CD4-positive, alpha-beta T cell treated with Interleukin-10 for 1 hour (primary cell): ENCODE measurements around the gene GALNT16.

Experiments used
- DNase-seq: peaks from one replicate; pipeline ENCODE4 v3.0.0-alpha.2; 2020

The GALNT16 gene

GRCh38 chr14:69318901-69319475 lies 59.0 kb downstream of the GALNT16 start:
- no peak for DNase-seq

GRCh38 chr14:69319911-69320310 lies 60.0 kb downstream of the GALNT16 start:
- no peak for DNase-seq

GRCh38 chr14:69320581-69321365 lies 60.8 kb downstream of the GALNT16 start:
- DNase-seq, result no peak

- DNase-seq, result no peak
These were observed 61.8 kb downstream of the GALNT16 start for GRCh38 chr14:69321601-69322330.

DNA sequence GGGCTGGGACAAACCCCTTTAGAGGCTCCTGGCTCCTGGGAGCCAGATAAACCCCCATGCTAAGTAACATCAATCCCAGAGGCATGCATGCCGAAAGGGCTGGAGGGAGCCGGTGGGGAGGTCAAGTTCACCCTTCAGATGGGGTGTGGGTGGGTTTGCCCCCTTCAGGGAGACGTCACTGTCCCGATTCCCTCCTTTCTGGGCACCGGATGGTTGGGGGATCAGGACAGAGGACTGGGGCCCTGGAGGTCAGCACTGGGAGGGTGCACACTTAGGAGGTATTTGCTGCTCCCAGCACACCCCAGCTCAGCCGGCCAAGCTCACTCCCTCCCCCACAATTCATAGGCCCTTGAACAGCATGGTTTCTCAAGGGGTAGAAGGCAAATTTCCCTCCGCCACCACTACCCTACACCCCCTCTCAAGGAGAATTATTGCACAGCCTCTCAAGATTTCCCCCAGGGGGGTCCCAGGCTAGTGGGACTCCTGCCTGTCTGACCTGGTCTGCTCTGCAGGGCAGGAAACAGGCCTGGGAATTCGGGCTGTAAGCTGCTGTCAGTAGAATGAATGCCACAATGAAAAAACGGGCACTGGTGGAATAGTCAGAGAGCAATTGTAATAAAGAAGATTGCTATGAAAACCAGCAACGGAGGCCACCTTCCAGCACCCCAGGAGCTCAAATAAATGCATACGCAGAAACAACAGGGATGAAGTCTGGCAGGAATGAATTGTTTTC lies 63.5 kb downstream of the GALNT16 start:
- DNase-seq, result no peak

DNA sequence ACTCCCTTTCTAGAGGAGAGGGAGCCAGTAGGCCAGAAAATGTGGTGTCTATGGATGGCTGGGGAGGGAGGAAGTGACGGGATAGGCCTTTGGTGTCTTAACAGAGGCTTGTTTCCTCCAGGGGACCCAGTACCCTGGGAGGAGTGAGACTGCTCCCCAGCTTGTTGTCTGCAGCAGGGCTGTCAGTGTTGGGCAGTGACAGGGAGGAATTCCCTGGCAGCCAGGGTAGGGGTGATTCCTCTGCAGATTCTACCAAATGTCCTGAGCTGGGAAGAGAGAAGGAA lies 64.0 kb downstream of the GALNT16 start:
- no peak for DNase-seq

- DNase-seq, result no peak
These were observed 64.5 kb downstream of the GALNT16 start for GRCh38 chr14:69324341-69324931.

DNA sequence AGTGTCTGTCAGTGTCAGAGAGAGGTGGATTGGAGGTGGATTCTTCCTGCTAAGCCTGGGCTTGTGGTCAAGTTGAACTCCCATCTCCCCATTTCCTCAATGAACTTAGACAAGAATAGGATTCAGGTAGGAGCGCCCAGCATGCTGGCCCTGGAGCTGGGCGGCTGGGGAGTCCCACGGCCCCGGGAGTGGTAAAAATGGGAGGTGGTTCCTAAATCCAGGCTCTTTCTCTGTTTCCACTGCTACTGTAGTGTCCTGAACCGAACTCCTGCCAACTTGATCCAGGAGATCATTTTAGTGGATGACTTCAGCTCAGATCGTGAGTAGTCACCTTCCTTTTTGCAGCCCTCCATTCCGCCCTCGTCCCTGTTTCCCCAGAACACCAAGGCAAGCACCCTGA lies 65.1 kb downstream of the GALNT16 start:
- DNase-seq, result no peak

DNA sequence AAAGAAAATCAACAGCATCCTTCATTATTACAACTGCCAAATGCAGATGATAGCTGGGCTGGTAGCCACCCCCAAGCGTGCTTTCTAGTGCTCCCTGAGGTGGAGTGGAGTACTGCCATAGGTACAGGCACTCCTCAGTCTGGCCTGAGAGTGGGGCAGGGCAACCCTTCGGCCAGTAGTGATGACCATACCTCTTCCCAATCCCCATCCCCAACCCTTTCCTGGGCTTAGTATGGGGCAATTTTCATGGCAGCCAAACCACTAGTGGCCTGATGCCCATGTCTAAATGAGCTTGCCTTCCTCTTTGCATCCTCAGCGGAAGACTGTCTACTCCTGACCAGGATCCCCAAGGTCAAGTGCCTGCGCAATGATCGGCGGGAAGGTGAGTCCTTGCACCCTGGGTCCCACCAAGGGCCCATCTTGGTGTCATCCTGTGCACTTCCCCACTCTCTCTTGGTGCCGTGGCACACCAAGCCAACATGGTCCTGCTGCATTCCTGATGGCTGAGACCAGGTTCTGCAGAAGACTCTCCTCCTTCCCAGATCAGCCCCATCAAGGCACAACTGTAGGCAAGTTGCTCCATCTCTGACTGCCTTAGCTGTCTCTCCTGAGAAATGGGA lies 65.8 kb downstream of the GALNT16 start:
- DNase-seq, result no peak

GRCh38 chr14:69326611-69327010 lies 66.7 kb downstream of the GALNT16 start:
- DNase-seq, result no peak

DNA sequence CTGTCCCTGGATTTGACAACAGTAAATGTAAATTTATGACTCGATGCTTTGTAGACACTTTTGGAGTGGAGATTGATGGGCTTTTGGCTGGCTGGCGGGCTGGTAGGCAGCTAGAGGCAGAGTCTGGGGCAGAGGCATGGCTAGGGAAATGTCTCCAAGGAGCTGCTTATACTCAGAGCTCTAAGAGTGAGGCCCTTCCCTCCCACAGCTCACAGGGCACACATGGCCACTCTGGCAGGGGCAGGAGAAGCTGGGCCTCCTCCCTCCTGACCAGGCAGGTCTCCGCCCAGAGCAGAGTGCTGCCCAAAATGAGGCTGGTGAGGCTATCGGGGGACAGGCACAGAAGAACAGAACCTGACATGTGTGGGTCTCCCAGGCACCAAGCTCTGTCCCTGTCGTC lies 67.5 kb downstream of the GALNT16 start:
- DNase-seq, result no peak

DNA sequence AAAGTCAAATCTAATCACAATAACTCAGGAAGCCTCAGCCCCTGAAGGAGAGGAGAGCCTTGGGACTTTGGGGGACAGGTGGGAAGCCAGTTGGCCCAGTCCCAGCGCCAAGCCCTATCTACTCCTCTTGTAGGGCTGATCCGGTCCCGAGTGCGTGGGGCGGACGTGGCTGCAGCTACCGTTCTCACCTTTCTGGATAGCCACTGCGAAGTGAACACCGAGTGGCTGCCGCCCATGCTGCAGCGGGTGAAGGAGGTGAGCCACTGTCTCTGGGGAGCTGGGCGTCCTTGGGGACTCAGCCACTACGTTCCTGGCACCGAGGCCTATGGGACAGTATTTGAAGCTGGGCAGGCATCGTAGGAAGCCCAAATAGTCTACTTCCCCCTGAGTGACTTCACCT lies 68.4 kb downstream of the GALNT16 start:
- no peak for DNase-seq

DNA sequence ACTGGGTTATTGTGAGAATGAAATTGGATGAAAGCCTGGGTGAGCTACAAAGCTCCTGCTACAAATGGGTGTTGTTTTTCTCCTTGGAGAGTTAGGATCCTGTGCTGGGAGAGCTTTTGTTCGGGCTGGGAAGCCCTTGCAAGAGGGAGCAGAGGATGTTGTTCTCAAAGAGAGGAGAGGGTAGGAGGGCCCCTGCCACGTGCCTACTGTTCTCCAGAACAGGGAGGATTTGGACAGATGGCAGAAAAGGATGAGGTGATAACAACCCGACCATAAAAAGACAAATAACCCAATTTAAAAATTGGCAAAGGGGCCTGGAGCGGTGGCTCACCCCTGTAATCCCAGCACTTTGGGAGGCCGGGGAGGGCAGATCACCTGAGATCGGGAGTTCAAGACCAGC lies 68.8 kb downstream of the GALNT16 start:
- no peak for DNase-seq

- no peak for DNase-seq
These were observed 71.2 kb downstream of the GALNT16 start for GRCh38 chr14:69331206-69331605.

DNA sequence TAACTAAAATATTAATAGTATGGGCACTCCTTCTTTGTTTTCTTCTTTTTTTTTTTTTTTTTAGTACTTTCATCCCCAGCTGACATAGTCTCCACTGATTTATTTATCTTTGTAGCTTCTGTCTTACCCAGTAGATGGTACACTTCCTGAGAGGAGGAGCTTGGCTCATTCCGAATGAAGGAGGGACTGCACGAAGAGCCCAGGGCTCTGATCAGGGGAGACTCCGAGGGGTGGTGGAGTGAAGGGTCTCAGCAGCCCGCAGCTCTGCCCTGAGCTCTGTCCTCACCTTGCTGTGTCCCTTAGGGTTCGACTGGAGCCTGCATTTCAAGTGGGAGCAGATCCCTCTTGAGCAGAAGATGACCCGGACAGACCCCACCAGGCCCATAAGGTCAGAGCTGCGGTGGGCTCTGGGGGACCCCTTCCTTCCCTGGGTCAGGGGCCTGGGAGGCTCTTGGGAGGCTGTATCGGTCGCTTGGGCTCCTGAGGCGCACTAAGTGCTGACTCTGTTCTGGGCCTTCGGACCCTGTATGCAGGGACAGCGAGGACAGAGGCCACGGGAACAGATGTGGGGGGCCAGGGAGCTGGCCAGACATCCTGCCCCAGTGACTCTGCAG lies 72.9 kb downstream of the GALNT16 start:
- DNase-seq, result no peak

- DNase-seq, result no peak
These were observed 73.9 kb downstream of the GALNT16 start for GRCh38 chr14:69333791-69334337.

DNA sequence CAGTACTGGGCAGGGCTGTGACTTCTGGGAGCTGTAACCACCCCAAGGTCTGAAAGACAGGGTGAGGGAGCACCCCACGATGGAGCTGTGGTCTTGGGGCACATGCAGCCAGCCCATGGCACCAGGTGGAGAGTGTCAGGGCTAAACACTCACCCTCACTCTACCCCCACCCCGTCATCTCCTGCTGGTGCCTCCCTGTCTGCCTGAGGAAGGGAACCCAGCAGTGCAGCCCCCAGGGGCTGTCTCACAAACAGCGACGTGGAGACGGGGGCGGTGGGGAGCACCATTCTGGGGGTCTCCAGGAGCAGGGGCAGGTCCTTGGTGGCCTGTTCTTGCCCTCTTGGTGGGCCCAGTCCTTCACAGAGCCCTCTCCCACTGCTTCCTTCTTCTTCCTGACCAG lies 74.6 kb downstream of the GALNT16 start:
- no peak for DNase-seq

GRCh38 chr14:69335371-69335771 lies 75.4 kb downstream of the GALNT16 start:
- no peak for DNase-seq

DNA sequence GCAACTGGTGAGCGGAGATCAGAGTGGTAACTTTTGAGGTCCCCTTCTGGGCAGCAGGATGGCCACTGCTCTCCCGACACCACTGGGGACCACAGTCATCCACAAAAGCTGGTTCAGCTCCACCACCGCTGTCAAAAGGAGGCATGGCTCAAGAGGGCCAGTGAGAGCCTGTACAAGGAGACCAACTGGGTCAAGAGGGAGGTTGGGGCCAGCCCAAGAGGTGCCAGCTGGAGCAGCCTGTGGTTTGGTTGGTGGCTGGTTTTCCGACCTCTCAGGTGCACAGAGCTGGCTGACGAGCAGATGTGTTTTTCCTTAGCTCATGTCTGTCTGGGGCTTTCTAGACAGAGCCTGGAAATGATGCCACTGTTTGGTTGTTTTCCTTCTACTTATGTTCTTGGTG lies 78.0 kb downstream of the GALNT16 start:
- no peak for DNase-seq

DNA sequence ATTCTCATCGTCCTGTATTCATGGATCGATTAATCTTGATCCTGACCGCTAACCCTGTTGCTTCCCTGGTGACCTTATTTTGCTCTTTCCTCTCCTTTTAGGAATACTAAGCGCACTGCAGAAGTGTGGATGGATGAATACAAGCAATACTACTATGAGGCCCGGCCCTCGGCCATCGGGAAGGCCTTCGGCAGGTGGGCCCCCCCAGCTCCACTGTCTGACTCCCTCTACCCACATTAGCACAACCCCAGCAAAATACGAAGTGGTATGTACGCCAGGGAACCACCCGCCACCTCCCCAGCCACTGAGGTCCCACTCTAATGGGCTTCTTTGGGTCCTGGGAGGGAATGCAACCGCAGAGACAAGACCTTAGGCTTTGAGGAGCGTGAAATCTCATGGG lies 79.5 kb downstream of the GALNT16 start:
- no peak for DNase-seq

DNA sequence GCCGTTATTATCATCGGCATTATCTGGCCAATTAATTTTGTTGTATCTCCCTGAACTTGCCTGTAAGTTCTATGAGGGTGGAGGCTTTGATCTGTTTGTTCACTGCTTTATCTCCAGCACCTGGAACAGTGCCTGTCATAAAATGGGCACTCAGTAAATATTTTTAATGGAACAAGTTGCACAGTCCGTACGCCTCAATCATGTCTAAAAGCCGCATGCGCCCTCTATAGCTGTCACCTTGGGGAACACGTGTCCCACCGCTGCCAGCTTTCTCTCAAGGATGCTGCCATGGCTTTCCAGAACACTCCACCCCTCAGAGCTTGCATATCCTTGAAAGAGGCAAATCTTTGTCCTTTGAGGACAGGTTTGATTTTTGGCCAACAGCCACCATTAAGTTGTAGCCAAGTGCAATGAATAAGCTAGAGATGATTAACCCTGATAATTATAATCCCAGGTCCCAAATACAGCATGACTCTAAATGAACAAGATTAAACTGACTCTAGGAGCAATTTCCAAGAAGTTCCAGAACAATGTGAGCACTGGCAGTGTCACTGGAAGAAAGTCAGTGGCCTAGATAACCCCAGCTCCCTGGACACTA lies 83.1 kb downstream of the GALNT16 start:
- no peak for DNase-seq

GRCh38 chr14:69344171-69344570 lies 84.2 kb downstream of the GALNT16 start:
- DNase-seq, result no peak
